HepG2 (cell line): ENCODE results near the gene CELSR2. TPM values are rescaled to one million over a fixed set of nuclear protein-coding genes. Genes with fewer than 3 reads are reported as not detected.
A peak's percentile ranks its signal among the peaks of the same experiment; 100 is the strongest.

Experiments used
- ATAC-seq: fragments of 200-7000 bp; cut with Tn5 transposase; 3 replicates; pipeline ENCODE4 v1.9.1; 2020; ENCODE audit warnings: mild to moderate bottlenecking, moderate library complexity
- BruUV-seq: library from RNA; stranded (reverse); fragments of 400-500 nt; replicated peaks from 2 replicates; lab custom pipeline; 2021; lab: Mats Ljungman, UMichigan
- CTCF ChIA-PET: fragments of 300-600 bp; formaldehyde crosslinking; extraction: SDS; loops from one replicate; lab custom pipeline; 2021; ENCODE audit warnings: low total read pairs, inconsistent platforms, low intra/inter-chr PET ratio; lab: Yijun Ruan, JAX
- POLR2A ChIA-PET: fragments of 350-600 bp; sonication (Branson Sonifier 250); formaldehyde crosslinking; loops from one replicate; lab custom pipeline; 2020; ENCODE audit warnings: antibody characterized with exemption, inconsistent platforms; lab: Yijun Ruan, JAX
- DNase-seq: peaks from one replicate; pipeline ENCODE4 v3.0.0-alpha.2; 2015; ENCODE audit warnings: low spot score
- FAIRE-seq: peaks from 3 replicates; lab custom pipeline; 2011; peaks lifted over from hg19 to GRCh38; lab: Jason Lieb, UNC
- H2AFZ ChIP-seq: one replicate; pipeline ENCODE4 v1.6.1; 2011; ENCODE audit warnings: low read length, inconsistent platforms
- H3K27ac ChIP-seq: fragments of 300-600 bp; 3 replicates; pipeline ENCODE4 v1.8.0; 2011; ENCODE audit warnings: mixed run types, mild to moderate bottlenecking, mixed read lengths, low read length, inconsistent platforms; ENCODE audit not compliant: insufficient read depth; ENCODE audit errors: extremely low read length
- H3K27me3 ChIP-seq, 2 experiments: fragments of 200-600 bp in 1 of 2; 2 replicates in 1 of 2; 3 replicates in 1 of 2; pipeline versions ENCODE4 v1.6.0 to v1.8.0; 2011; ENCODE audit warnings: low read length in 2 of 2, mild to moderate bottlenecking in 2 of 2, moderate library complexity in 2 of 2, inconsistent platforms in 1 of 2; ENCODE audit not compliant: insufficient read depth in 2 of 2, control insufficient read depth in 1 of 2
- H3K36me3 ChIP-seq, 2 experiments: fragments of 200-600 bp in 1 of 2; replicated peaks in 1 of 2; 2 replicates in 1 of 2; 3 replicates in 1 of 2; pipeline versions ENCODE4 v1.5.1 to v1.8.0; 2011; ENCODE audit warnings: low read length in 2 of 2, inconsistent platforms in 1 of 2; ENCODE audit not compliant: insufficient read depth in 2 of 2, control insufficient read depth in 1 of 2
- H3K4me1 ChIP-seq: 2 replicates; pipeline ENCODE4 v1.5.1; 2012; ENCODE audit warnings: low read length, inconsistent platforms; ENCODE audit not compliant: insufficient read depth
- H3K4me2 ChIP-seq: 2 replicates; pipeline ENCODE4 v1.6.0; 2011; ENCODE audit warnings: low read depth, low read length, inconsistent platforms
- H3K4me3 ChIP-seq, 3 experiments: fragments of 200-600 bp in 1 of 3; sonication (generic), shearing (Covaris generic) in 1 of 3; replicated peaks in 1 of 3; 2 replicates each; pipeline ENCODE4 v1.5.1; 2011 to 2016; ENCODE audit warnings: low read length in 3 of 3, inconsistent platforms in 2 of 3, low read depth in 2 of 3, mild to moderate bottlenecking in 2 of 3, control low read depth in 1 of 3, mixed read lengths in 1 of 3; ENCODE audit not compliant: insufficient read depth in 1 of 3
- H3K79me2 ChIP-seq: one replicate; pipeline ENCODE4 v1.6.1; 2011; ENCODE audit warnings: low read length, inconsistent platforms; ENCODE audit not compliant: insufficient read depth
- H3K9ac ChIP-seq: 2 replicates; pipeline ENCODE4 v1.6.0; 2011; ENCODE audit warnings: mild to moderate bottlenecking, low read depth, low read length, inconsistent platforms; ENCODE audit not compliant: insufficient read depth
- H3K9me3 ChIP-seq: 2 replicates; pipeline ENCODE4 v1.5.1; 2012; ENCODE audit warnings: mild to moderate bottlenecking, low read length
- H4K20me1 ChIP-seq: 2 replicates; pipeline ENCODE4 v1.6.0; 2011; ENCODE audit warnings: inconsistent platforms, mild to moderate bottlenecking, low read length, moderate library complexity; ENCODE audit not compliant: insufficient read depth
- ATF7 ChIP-seq, 2 experiments: fragments of 450-650 bp in 1 of 2; sonication (generic) in 1 of 2; formaldehyde crosslinking in 1 of 2; IDR thresholded peaks; 2 replicates each; pipeline versions ENCODE4 v1.4.0 to v1.6.1; 2016 to 2020; ENCODE audit warnings: antibody characterized with exemption in 1 of 2, mild to moderate bottlenecking in 1 of 2, missing genetic modification reagents in 1 of 2
- FLYWCH1 ChIP-seq: sonication (generic); formaldehyde crosslinking; IDR thresholded peaks from 2 replicates; pipeline ENCODE4 v1.8.1; 2023; ENCODE audit warnings: mild to moderate bottlenecking, missing genetic modification reagents
- JUND ChIP-seq: sonication (generic); formaldehyde crosslinking; IDR thresholded peaks from 2 replicates; pipeline ENCODE4 v1.8.0; 2022; ENCODE audit warnings: mild to moderate bottlenecking, missing genetic modification reagents
- PTBP1 ChIP-seq: fragments of 200-400 bp; formaldehyde crosslinking; IDR thresholded peaks from 2 replicates; pipeline ENCODE4 v1.6.1; 2018; ENCODE audit warnings: low read length, low read depth; ENCODE audit not compliant: poor library complexity, severe bottlenecking
- SIN3A ChIP-seq: IDR thresholded peaks from 2 replicates; pipeline ENCODE4 v1.6.1; 2011; ENCODE audit warnings: low read depth, mild to moderate bottlenecking, control low read depth, low read length, borderline replicate concordance
- ZNF235 ChIP-seq: sonication (generic); formaldehyde crosslinking; IDR thresholded peaks from 2 replicates; pipeline ENCODE4 v1.8.1; 2023; ENCODE audit warnings: mild to moderate bottlenecking, missing genetic modification reagents, borderline replicate concordance
- ZNF619 ChIP-seq: sonication (generic); formaldehyde crosslinking; IDR thresholded peaks from 2 replicates; pipeline ENCODE4 v1.4.0; 2020; ENCODE audit warnings: mild to moderate bottlenecking, missing genetic modification reagents
- WGBS: methylation state at CpG from one replicate; pipeline ENCODE4 v1.1.6; 2017; ENCODE audit warnings: low lambda C conversion rate; 5-methylcytosine and 5-hydroxymethylcytosine counted together
- in situ Hi-C: cut with HindIII; loops from 2 replicates; pipeline ENCODE4 v1.10.0; 2017; ENCODE audit warnings: low pct_unique_long_range_greater_than_20kb; ENCODE audit not compliant: extremely low pct_ligation_motif_present
- intact Hi-C: fragments of 100-400 bp; cut with micrococcal nuclease; formaldehyde crosslinking; loops from one replicate; pipeline ENCODE4 v1.10.0; 2022; ENCODE audit not compliant: unreplicated experiment
- polyA plus RNA-seq, 8 experiments: library from polyadenylated mRNA; depleted of rRNA in 3 of 8; stranded (reverse) in 7 of 8; unstranded in 1 of 8; fragments of >200 nt; fragmentation: Illumina TruSeq in 4 of 8; extraction: Trizol in 4 of 8; gene quantifications; 2 replicates each; pipeline versions ENCODE4 v1.2.1 to v1.2.3, GENCODE V29; 2011 to 2016; ENCODE audit warnings: low read depth in 4 of 8, missing spikeins in 1 of 8, mixed read lengths in 1 of 8; ENCODE audit not compliant: insufficient read depth in 1 of 8
- total RNA-seq, 5 experiments: library from RNA; depleted of rRNA; stranded (reverse); fragments of >200 nt; fragmentation: Illumina TruSeq; extraction: Trizol; gene quantifications; 2 replicates each; pipeline ENCODE4 v1.2.3, GENCODE V29; 2016; ENCODE audit warnings: low read depth in 1 of 5
- TF ChIP-seq, protein P1 (sequence below): sonication (generic); formaldehyde crosslinking; IDR thresholded peaks from 2 replicates; pipeline ENCODE4 v1.4.0; 2020; ENCODE audit warnings: low read depth, missing genetic modification reagents
- TF ChIP-seq, protein P2 (sequence below): sonication (generic); formaldehyde crosslinking; IDR thresholded peaks from 2 replicates; pipeline ENCODE4 v1.5.1; 2020; ENCODE audit warnings: mild to moderate bottlenecking, missing genetic modification reagents, borderline replicate concordance
- TF ChIP-seq, protein P3 (sequence below): sonication (generic); formaldehyde crosslinking; IDR thresholded peaks from 2 replicates; pipeline ENCODE4 v1.8.0; 2022; ENCODE audit warnings: mild to moderate bottlenecking, missing genetic modification reagents, moderate library complexity
- TF ChIP-seq, protein P4 (sequence below): sonication (generic); formaldehyde crosslinking; IDR thresholded peaks from 2 replicates; pipeline ENCODE4 v1.8.1; 2023; ENCODE audit warnings: missing genetic modification reagents, mild to moderate bottlenecking, borderline replicate concordance

The CELSR2 gene
- total and polyA plus RNA-seq, 2 of the 13 experiments (the other 11 are each of a cell fraction or from before 2014, with no cell fraction given) = 4.0 to 6.6 TPM

DNA sequence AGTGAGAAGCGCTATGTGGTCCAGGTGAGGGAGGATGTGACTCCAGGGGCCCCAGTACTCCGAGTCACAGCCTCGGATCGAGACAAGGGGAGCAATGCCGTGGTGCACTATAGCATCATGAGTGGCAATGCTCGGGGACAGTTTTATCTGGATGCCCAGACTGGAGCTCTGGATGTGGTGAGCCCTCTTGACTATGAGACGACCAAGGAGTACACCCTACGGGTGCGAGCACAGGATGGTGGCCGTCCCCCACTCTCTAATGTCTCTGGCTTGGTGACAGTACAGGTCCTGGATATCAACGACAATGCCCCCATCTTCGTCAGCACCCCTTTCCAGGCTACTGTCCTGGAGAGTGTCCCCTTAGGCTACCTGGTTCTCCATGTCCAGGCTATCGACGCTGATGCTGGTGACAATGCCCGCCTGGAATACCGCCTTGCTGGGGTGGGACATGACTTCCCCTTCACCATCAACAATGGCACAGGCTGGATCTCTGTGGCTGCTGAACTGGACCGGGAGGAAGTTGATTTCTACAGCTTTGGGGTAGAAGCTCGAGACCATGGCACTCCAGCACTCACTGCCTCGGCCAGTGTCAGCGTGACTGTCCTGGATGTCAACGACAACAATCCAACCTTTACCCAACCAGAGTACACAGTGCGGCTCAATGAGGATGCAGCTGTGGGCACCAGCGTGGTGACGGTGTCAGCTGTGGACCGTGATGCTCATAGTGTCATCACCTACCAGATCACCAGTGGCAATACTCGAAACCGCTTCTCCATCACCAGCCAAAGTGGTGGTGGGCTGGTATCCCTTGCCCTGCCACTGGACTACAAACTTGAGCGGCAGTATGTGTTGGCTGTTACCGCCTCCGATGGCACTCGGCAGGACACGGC lies 2.2 kb downstream of the CELSR2 start:
- Histone ChIP-seq H2AFZ (no peak overlapping the region), H3K79me2 (no peaks in the 10 kb centered on the region), H3K4me2 (no peak overlapping the region), H3K9ac (no peak overlapping the region), H3K36me3 (no peaks in the 10 kb centered on the region; a peak in 1 of 5 replicates), H3K9me3 (no peaks in the 10 kb centered on the region), H4K20me1 (no peaks in the 10 kb centered on the region), H3K4me3 (no peak overlapping the region), H3K27ac (no peak overlapping the region), H3K4me1 (peaks cover 57% of the 10 kb centered on the region), H3K27me3 (peaks cover 4 to 25% of the 10 kb centered on the region in 2 experiments; a peak in 4 of 5 replicates)
- DNase-seq (no peak), FAIRE-seq (no peak), ATAC-seq (no peak)
- in situ Hi-C loops (no loop called here), intact Hi-C loops (no loop called here)
- WGBS = 99% methylated on average over 14 of the region's 32 CpGs
- POLR2A ChIA-PET = no interaction called here
- BruUV-seq = TSS peak; percentile 49
- TF ChIP-seq ATF7 (IDR thresholded peaks at IDR 0.05) = no peak
- no peak for TF ChIP-seq ATF7 (CRISPR knock-in tag; IDR thresholded peaks at IDR 0.05)
- TF ChIP-seq PTBP1 = no peak
- TF ChIP-seq, protein P1, sequence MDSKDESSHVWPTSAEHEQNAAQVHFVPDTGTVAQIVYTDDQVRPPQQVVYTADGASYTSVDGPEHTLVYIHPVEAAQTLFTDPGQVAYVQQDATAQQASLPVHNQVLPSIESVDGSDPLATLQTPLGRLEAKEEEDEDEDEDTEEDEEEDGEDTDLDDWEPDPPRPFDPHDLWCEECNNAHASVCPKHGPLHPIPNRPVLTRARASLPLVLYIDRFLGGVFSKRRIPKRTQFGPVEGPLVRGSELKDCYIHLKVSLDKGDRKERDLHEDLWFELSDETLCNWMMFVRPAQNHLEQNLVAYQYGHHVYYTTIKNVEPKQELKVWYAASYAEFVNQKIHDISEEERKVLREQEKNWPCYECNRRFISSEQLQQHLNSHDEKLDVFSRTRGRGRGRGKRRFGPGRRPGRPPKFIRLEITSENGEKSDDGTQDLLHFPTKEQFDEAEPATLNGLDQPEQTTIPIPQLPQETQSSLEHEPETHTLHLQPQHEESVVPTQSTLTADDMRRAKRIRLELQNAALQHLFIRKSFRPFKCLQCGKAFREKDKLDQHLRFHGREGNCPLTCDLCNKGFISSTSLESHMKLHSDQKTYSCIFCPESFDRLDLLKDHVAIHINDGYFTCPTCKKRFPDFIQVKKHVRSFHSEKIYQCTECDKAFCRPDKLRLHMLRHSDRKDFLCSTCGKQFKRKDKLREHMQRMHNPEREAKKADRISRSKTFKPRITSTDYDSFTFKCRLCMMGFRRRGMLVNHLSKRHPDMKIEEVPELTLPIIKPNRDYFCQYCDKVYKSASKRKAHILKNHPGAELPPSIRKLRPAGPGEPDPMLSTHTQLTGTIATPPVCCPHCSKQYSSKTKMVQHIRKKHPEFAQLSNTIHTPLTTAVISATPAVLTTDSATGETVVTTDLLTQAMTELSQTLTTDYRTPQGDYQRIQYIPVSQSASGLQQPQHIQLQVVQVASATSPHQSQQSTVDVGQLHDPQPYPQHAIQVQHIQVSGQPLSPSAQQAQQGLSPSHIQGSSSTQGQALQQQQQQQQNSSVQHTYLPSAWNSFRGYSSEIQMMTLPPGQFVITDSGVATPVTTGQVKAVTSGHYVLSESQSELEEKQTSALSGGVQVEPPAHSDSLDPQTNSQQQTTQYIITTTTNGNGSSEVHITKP (CRISPR knock-in tag) = no peak
- TF ChIP-seq JUND = no peak
- TF ChIP-seq, protein P2, sequence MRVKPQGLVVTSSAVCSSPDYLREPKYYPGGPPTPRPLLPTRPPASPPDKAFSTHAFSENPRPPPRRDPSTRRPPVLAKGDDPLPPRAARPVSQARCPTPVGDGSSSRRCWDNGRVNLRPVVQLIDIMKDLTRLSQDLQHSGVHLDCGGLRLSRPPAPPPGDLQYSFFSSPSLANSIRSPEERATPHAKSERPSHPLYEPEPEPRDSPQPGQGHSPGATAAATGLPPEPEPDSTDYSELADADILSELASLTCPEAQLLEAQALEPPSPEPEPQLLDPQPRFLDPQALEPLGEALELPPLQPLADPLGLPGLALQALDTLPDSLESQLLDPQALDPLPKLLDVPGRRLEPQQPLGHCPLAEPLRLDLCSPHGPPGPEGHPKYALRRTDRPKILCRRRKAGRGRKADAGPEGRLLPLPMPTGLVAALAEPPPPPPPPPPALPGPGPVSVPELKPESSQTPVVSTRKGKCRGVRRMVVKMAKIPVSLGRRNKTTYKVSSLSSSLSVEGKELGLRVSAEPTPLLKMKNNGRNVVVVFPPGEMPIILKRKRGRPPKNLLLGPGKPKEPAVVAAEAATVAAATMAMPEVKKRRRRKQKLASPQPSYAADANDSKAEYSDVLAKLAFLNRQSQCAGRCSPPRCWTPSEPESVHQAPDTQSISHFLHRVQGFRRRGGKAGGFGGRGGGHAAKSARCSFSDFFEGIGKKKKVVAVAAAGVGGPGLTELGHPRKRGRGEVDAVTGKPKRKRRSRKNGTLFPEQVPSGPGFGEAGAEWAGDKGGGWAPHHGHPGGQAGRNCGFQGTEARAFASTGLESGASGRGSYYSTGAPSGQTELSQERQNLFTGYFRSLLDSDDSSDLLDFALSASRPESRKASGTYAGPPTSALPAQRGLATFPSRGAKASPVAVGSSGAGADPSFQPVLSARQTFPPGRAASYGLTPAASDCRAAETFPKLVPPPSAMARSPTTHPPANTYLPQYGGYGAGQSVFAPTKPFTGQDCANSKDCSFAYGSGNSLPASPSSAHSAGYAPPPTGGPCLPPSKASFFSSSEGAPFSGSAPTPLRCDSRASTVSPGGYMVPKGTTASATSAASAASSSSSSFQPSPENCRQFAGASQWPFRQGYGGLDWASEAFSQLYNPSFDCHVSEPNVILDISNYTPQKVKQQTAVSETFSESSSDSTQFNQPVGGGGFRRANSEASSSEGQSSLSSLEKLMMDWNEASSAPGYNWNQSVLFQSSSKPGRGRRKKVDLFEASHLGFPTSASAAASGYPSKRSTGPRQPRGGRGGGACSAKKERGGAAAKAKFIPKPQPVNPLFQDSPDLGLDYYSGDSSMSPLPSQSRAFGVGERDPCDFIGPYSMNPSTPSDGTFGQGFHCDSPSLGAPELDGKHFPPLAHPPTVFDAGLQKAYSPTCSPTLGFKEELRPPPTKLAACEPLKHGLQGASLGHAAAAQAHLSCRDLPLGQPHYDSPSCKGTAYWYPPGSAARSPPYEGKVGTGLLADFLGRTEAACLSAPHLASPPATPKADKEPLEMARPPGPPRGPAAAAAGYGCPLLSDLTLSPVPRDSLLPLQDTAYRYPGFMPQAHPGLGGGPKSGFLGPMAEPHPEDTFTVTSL (CRISPR knock-in tag) = no peak
- TF ChIP-seq FLYWCH1 (CRISPR knock-in tag) = no peak
- no peak for TF ChIP-seq SIN3A
- no peak for TF ChIP-seq ZNF235
- TF ChIP-seq, protein P3, sequence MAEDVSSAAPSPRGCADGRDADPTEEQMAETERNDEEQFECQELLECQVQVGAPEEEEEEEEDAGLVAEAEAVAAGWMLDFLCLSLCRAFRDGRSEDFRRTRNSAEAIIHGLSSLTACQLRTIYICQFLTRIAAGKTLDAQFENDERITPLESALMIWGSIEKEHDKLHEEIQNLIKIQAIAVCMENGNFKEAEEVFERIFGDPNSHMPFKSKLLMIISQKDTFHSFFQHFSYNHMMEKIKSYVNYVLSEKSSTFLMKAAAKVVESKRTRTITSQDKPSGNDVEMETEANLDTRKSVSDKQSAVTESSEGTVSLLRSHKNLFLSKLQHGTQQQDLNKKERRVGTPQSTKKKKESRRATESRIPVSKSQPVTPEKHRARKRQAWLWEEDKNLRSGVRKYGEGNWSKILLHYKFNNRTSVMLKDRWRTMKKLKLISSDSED (CRISPR knock-in tag) = no peak
- TF ChIP-seq, protein P4, sequence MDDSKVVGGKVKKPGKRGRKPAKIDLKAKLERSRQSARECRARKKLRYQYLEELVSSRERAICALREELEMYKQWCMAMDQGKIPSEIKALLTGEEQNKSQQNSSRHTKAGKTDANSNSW = no peak
- no peak for TF ChIP-seq ZNF619
- CTCF ChIA-PET = no interaction called here
